ENCODE measurements around the gene SERPINI2.

GRCh38 chr3:167487556-167487955 lies 13.7 kb upstream of the SERPINI2 start:
- TF ChIP-seq POLR2AphosphoS5 (IDR thresholded peaks at IDR 0.05) = no peak
- TF ChIP-seq CTCF (IDR thresholded peaks at IDR 0.05) = no peak

Data from sigmoid colon (tissue), 4 donors.